Fibroblast of peridontal ligament (primary cell): ENCODE data around the gene SETDB2.
A peak's percentile ranks its signal among the peaks of the same experiment; 100 is the strongest.
"Not testable (repeated sequence)": the region's sequence is repeated elsewhere in the genome, so short reads cannot be mapped to it uniquely, and the experiment has no call there.

Experiments used
- DNase-seq: peaks from one replicate; pipeline ENCODE4 v3.0.0-alpha.2; 2010; ENCODE audit errors: extremely low read depth

Gene SETDB2

GRCh38 chr13:49466292-49466838 lies 22.3 kb downstream of the SETDB2 start:
- DNase-seq, result no peak

- DNase-seq, result no peak
These were observed 28.1 kb downstream of the SETDB2 start for GRCh38 chr13:49472186-49472585.

- no peak for DNase-seq
These were observed 32.5 kb downstream of the SETDB2 start for GRCh38 chr13:49476529-49476928.

- no peak for DNase-seq
These were observed 37.7 kb downstream of the SETDB2 start for GRCh38 chr13:49481788-49482187.

GRCh38 chr13:49488563-49488962 lies 44.5 kb downstream of the SETDB2 start:
- DNase-seq, result no peak

GRCh38 chr13:49494645-49495044 lies 50.6 kb downstream of the SETDB2 start:
- no peak for DNase-seq

GRCh38 chr13:49495783-49496762 lies 52.0 kb downstream of the SETDB2 start, which contains the start of gene PHF11:
Gene PHF11 (plus strand): TSS chr13:49495953. CDS start chr13:49496002, 49 bp downstream.
- DNase-seq, result peak; percentile 66

- DNase-seq, result not testable (repeated sequence)
These were observed 52.8 kb downstream of the SETDB2 start for GRCh38 chr13:49496837-49497236.

- DNase-seq, result no peak
These were observed 53.2 kb downstream of the SETDB2 start for GRCh38 chr13:49497272-49497671.

GRCh38 chr13:49498206-49498605 lies 54.1 kb downstream of the SETDB2 start:
- DNase-seq, result no peak

GRCh38 chr13:49499889-49500660 lies 56.0 kb downstream of the SETDB2 start:
- peak; percentile 92 for DNase-seq

GRCh38 chr13:49502954-49503353 lies 58.9 kb downstream of the SETDB2 start:
- DNase-seq, result peak; percentile 40

- peak; percentile 20 for DNase-seq
These were observed 59.9 kb downstream of the SETDB2 start for GRCh38 chr13:49503951-49504350.

GRCh38 chr13:49512578-49512977 lies 68.5 kb downstream of the SETDB2 start:
- no peak for DNase-seq

- no peak for DNase-seq
These were observed 72.4 kb downstream of the SETDB2 start for GRCh38 chr13:49516467-49516866.

- peak; percentile 31 for DNase-seq
These were observed 73.4 kb downstream of the SETDB2 start for GRCh38 chr13:49517461-49517860.

GRCh38 chr13:49521224-49521623 lies 77.2 kb downstream of the SETDB2 start:
- DNase-seq, result no peak

GRCh38 chr13:49524740-49525501 lies 80.8 kb downstream of the SETDB2 start:
- DNase-seq, result no peak

- peak; percentile 8 for DNase-seq
These were observed 83.0 kb downstream of the SETDB2 start for GRCh38 chr13:49527123-49527522.

- no peak for DNase-seq
These were observed 84.1 kb downstream of the SETDB2 start for GRCh38 chr13:49528161-49528560.

- DNase-seq, result no peak
These were observed 86.4 kb downstream of the SETDB2 start for GRCh38 chr13:49530457-49530856.
